HG03469 (cell line): ENCODE results near the gene WDSUB1.
A peak's percentile ranks its signal among the peaks of the same experiment; 100 is the strongest.

Experiments
- ATAC-seq: cut with Tn5 transposase; IDR thresholded peaks from one replicate; pipeline ENCODE4 v1.9.1; 2021; ENCODE audit warnings: mild to moderate bottlenecking, moderate library complexity, moderate number of reproducible peaks; ENCODE audit not compliant: unreplicated experiment

The WDSUB1 gene

GRCh38 chr2:159225025-159226016, 61.2 kb downstream of the WDSUB1 start:
- no peak for ATAC-seq

DNA sequence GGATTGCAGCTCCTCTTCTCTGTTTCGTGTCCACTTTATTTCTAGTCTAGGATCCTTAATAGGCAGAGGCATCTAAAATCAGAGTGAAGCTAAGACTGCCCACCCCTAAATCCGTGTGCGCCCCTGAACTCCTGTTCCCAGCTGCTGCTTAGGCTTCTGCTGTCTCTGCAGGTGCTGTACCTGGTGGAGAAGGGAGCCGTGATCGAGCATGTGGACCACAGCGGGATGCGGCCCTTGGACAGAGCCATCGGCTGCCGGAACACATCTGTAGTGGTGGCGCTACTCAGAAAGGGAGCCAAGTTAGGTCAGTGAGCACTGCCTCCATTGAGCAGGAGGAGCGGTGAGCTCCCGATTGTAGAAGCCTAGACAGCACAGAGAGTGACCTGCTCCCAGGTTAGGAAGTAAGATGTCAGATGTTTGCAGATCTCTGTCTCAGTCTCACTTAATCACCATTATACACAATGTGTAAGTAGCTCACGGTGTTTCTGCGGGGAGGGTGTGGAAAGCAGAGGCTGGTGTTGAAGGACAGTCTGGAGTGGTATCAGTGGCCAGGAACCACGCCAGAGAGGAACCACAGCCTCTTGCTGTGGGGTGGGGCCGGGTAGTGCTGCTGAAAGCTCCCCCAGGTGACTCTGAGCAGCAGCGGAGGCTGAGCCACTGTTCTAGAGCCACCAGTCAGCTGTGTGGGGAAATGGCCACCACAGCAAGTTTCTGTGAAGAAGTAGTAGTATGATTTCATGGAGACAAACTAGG, 62.3 kb downstream of the WDSUB1 start:
- ATAC-seq: no peak

DNA sequence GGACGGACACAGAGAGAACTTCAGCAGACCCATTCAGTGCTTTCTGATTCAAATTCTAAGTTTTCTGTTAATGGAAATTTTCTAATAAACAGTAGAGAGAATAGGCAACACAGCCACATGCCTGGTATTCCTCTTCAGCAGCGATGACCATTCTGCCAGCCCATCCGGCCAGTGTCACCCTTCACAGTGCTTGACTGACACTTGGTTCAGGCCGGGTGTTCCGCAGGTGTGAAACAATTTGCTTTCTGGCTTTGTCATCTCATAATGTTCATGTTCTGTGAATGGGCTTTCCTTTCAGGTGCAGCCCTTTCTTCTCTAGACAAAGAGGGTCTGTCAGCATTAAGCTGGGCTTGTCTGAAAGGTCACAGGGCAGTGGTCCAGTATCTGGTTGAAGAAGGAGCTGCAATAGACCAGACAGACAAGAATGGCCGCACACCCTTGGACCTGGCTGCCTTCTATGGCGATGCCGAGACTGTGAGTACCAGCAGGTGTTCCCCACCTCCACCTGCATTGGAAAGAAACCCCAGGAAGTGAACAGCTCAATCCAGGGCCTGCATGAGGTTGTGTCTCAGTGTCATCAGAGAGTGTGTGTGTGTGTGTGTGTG, 67.0 kb downstream of the WDSUB1 start:
- no peak for ATAC-seq

GRCh38 chr2:159218389-159218788, 68.1 kb downstream of the WDSUB1 start:
- no peak for ATAC-seq

- no peak for ATAC-seq
Measured at GRCh38 chr2:159217676-159218075, 68.8 kb downstream of the WDSUB1 start.

GRCh38 chr2:159215116-159215515, 71.4 kb downstream of the WDSUB1 start:
- no peak for ATAC-seq

DNA sequence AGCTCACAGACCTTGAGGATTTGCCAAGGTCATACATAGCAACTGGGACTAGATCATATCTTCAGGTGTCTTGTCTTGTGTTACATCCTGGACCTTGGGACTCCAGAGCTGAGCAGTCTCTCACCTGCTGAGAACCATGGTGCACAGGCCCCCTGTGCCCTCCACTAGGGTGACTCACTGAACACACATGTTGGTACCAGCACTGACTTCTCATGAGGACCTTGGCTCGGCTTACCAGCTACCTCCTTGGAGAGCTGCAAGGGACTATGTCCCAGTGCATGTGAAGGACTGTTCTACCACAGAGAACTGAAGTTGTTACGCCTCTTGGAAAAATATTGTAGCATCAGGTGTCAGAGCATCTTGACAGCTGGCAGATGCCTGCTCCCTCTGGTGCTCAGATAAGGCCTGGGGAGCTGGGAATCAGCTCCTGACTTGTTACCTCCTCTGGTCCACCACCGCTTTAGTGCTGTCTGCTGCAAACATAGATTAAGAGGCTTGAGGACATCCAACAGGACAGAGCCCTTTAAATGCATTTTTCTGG, 72.1 kb downstream of the WDSUB1 start:
- ATAC-seq: no peak

DNA sequence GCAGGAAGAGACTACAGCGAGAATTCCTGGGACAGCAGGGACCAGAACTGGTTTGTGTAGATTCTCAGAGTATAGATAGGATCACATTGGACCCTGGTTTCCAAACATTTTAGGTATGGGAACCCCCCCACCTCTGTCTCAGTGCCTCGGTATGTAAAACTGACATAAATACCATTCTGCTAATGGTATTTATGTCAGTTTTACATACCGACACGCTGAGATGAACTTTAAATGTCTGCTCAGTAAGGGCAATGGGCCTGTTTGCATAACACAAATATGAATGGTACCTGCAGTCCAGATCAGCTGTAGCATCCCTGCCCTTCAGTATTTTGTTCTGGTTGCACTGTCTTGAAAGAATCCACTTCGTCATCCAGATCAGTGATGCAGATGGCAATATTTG, 73.2 kb downstream of the WDSUB1 start:
- ATAC-seq: no peak

DNA sequence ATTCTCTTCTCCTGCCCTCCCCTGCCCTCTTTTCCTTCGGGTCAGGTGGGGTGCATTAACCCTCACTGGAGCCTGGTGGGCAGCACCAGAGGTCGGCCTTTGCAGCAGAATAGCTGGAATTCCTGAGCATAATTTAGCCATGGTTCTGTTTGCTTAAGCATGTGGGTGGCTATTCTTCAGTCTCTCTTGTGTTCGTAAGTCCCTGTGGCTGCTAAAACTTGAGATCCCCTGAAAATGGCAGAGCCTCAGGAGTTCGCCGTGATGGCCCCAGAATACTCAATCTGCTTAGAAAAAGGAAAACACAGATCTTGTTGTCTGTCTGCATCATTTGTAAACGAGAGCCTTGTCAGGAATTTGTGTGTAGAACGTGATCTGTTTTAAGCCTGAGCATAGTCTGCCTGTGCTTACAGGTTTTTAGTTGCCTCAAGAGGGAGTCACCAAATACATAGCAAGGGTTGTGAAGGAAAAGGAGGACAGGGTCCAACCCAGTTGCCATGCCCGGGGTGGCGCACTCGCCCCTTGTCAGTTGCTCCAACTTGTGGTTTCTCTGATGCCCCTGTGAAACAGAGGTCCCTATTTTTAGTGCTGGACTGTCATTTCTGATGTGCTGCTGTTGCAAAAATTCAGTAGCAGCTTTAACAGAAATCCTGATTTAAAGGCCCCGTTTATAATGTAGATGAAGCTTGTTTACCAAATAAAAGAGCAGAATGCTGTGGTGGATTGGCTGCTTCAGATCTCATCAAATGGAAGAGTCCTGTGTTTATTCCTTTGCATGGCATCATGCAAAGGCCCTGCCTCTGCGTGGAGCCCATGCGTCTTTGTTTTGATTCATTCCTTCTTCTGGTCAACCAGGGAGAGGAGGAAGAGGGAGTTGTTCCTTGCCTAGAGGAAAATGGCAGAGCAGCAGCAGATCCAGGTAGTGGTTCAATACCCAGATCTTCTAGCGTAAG, 74.8 kb downstream of the WDSUB1 start:
- no peak for ATAC-seq

DNA sequence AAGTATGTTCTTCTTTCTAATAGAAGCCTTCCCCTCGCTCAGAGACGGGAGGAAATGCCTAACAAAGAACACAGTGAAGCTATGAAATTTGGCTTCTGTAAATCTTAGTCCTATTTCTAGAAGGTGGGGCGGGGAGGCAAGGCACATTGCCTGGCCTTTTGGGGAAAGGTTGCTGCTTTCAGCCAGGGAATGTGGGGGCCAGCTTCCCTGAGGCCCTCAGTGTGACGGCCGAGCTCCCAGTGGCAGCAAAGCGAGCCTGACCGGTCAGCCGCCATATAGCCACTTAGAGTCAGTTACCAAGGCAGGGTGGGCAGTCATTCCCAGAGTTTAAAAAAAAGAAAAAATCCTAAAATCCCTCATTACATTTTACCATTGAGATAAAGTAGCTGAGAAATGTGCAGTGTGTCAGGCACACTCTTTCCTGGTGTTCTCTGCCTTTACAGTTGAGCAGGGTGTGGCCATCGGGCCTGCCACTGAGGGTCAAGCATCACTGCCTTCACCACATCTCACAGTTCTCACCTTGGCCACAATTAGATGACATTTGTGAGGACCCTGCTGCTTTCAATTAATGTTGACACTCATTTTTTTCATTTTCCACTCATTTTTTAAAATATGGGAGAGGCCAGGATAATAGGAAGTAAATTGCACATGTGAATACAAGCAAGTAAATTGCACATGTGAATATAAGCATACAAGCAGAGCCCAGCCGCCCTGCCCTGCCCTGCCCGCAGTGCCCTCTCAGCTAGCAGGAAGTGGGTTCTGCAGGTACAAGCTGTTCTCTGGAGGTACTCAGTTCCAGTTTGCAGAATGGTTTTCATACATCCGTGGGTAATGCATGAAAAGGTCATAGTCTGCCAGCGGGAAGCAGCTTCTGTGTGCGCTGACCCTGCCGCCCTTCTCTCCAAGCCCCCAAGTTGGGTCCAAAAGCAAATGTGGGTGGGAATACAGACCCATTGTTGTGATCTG, 76.9 kb downstream of the WDSUB1 start:
- ATAC-seq: peak; percentile 72

GRCh38 chr2:159208438-159208837, 78.1 kb downstream of the WDSUB1 start:
- no peak for ATAC-seq

- ATAC-seq: no peak
Measured at GRCh38 chr2:159206736-159207380, 79.6 kb downstream of the WDSUB1 start.

DNA sequence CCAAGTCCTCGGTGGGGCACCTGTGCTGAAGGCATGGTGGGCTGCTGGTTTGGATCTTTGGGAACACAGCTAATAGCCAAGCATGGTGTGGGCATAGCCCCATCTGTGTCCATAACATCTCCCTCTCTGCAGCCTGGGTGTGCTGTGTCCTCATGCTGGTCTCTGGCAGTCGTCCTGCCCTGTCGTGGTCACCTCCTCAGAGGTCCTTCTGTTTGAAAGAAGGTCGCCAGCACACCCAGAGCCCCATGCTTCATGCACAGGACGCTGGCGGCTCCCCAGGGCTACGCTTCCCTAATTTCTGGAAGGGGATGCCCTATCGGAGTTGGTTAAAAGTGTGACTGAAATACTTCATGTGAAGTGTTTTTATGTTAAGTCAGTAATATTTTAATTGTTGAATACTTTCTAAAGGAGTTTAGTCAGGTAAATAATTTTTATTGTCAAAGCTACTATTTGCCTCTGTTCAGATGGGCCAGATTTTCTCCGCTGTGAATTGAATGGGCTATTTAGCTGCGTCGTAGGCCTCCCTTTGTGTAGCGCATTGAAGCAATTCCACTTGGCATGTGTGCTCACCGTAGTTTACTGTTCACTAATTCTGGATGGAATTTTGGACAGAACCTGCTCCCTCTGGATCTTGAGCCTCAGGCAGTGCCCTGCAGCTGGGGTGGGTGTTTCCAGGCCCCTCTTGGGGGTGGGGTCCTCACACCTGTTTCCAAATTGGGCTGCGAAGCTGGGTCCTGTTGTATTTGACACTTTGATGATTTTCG, 81.9 kb downstream of the WDSUB1 start:
- no peak for ATAC-seq

DNA sequence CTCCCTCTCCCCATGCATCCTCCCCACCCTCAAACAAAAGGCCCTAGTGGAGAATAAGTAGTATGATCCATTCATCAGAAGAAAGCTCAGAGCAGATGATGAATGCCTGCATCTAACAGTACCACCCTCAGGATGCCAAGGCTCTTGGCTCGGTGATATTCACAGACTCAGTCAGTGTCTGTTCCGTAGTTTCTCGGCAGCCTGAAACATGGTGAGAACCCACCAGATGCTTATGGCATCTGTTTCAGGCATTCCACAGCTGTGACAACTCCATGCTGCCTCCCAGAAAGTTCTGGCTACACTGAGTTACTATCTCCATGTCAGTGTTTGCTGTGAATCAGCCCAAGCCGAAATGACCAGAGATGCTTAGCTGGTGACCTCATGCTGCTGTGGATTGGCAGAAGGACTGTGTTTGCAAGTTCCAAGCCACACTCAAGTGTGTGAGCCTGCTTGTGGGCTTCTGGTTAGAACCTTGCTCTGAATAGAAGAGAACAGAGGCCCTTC, 83.9 kb downstream of the WDSUB1 start:
- ATAC-seq: no peak

DNA sequence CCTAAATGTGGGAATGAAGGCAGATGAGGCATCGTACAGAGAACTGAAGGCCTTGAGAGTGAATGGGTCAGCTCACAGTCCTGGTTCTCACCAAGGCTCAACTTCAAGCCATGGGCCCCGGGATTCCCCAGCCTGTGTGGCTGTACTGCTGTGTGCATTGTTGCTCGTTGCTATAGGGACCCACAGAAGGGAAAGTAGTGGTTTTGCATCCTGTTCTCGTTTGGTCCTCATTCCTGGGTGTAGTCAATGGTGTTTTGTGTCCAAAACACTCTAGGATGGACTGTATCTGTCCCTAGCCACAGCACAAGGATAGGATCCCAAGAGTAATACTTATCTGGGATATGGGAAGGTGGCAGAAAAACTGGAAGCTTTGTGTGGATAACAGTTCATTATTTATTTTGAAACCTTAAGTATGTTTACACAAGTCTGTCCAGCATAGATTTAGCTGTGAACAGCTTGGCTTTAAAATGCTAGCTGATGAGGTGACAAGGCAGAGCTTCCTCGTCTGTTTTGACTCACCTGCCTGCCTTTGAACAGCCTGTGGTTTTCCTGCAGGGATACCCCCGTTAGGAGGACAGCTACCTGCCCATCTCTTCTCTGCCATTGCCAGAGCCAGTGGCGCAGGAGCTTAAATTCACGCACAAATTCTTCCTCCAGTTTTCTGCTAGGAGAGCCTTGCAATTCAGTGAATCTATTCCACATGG, 85.0 kb downstream of the WDSUB1 start:
- peak; percentile 98 for ATAC-seq

GRCh38 chr2:159200498-159200897, 86.0 kb downstream of the WDSUB1 start:
- ATAC-seq: no peak
